Measurements from ENCODE around the gene KCNE3.
A peak's percentile ranks its signal among the peaks of the same experiment; 100 is the strongest.

Gene KCNE3

GRCh38 chr11:74466916-74467885 is at the start of gene KCNE3:
KCNE3 (minus strand) TSS chr11:74467549; CDS start chr11:74457563, 9,986 bp downstream.
- no peak for DNase-seq

- no peak for DNase-seq
These were observed 40.2 kb upstream of the KCNE3 start for GRCh38 chr11:74507582-74507981.

GRCh38 chr11:74506823-74507222 is 39.5 kb upstream of the KCNE3 start:
- no peak for DNase-seq

- DNase-seq, result no peak
These were observed 38.6 kb upstream of the KCNE3 start for GRCh38 chr11:74505911-74506310.

GRCh38 chr11:74504100-74504691 is 36.8 kb upstream of the KCNE3 start:
- DNase-seq, result no peak

GRCh38 chr11:74494916-74495315 is 27.6 kb upstream of the KCNE3 start:
- no peak for DNase-seq

- DNase-seq, result no peak
These were observed 26.7 kb upstream of the KCNE3 start for GRCh38 chr11:74493791-74494630.

- DNase-seq, result peak; percentile 86 to 98 (median 92)
These were observed 25.8 kb upstream of the KCNE3 start, which contains the start of gene LIPT2 for GRCh38 chr11:74492974-74493790. LIPT2 (minus strand) TSS chr11:74493724; CDS start chr11:74493703, 21 bp downstream.

GRCh38 chr11:74492084-74492483 is 24.7 kb upstream of the KCNE3 start:
- no peak for DNase-seq

- DNase-seq, result no peak
These were observed 23.6 kb upstream of the KCNE3 start for GRCh38 chr11:74490941-74491340.

- DNase-seq, result no peak
These were observed 20.5 kb upstream of the KCNE3 start for GRCh38 chr11:74487875-74488274.

- no peak for DNase-seq
These were observed 18.5 kb upstream of the KCNE3 start for GRCh38 chr11:74485868-74486267.

GRCh38 chr11:74480688-74481417 is 13.5 kb upstream of the KCNE3 start:
- no peak for DNase-seq

GRCh38 chr11:74479732-74480123 is 12.4 kb upstream of the KCNE3 start:
- no peak for DNase-seq

- DNase-seq, result no peak
These were observed 11.8 kb upstream of the KCNE3 start for GRCh38 chr11:74478877-74479731.

GRCh38 chr11:74476536-74476935 is 9.2 kb upstream of the KCNE3 start:
- no peak for DNase-seq

GRCh38 chr11:74474316-74474715 is 7.0 kb upstream of the KCNE3 start:
- no peak for DNase-seq

GRCh38 chr11:74473382-74474173 is 6.2 kb upstream of the KCNE3 start:
- DNase-seq, result no peak

- DNase-seq, result no peak
These were observed 4.5 kb upstream of the KCNE3 start for GRCh38 chr11:74471668-74472429.
